NT2/D1 (cell line): ENCODE measurements around the gene SMDT1.
"Not testable (repeated sequence)": the region's sequence is repeated elsewhere in the genome, so short reads cannot be mapped to it uniquely, and the experiment has no call there.

Experiments used
- DNase-seq: peaks from one replicate; pipeline ENCODE4 v3.0.0-alpha.2; 2011; ENCODE audit warnings: low read depth, low spot score
- H3K27me3 ChIP-seq: 2 replicates; pipeline ENCODE4 v1.6.0; 2011; ENCODE audit warnings: mild to moderate bottlenecking; ENCODE audit not compliant: insufficient read length, insufficient read depth
- H3K36me3 ChIP-seq: 2 replicates; pipeline ENCODE4 v1.6.1; 2011; ENCODE audit warnings: mild to moderate bottlenecking, low read length, mixed read lengths; ENCODE audit not compliant: insufficient read depth, insufficient read length
- H3K4me1 ChIP-seq: 2 replicates; pipeline ENCODE4 v1.5.1; 2011; ENCODE audit not compliant: insufficient read depth, insufficient read length
- H3K4me3 ChIP-seq: 2 replicates; pipeline ENCODE4 v1.5.1; 2011; ENCODE audit warnings: low read depth; ENCODE audit not compliant: insufficient read length
- H3K9ac ChIP-seq: 2 replicates; pipeline ENCODE4 v1.6.0; 2011; ENCODE audit warnings: low read depth; ENCODE audit not compliant: insufficient read length
- H3K9me3 ChIP-seq: 2 replicates; pipeline ENCODE4 v1.5.1; 2011; ENCODE audit warnings: mild to moderate bottlenecking, low read length; ENCODE audit not compliant: insufficient read depth
- SUZ12 ChIP-seq: IDR thresholded peaks from 2 replicates; pipeline ENCODE4 v1.6.1; 2011; ENCODE audit not compliant: insufficient read length, insufficient read depth; ENCODE audit errors: extremely low read depth
- YY1 ChIP-seq: IDR thresholded peaks from 2 replicates; pipeline ENCODE4 v1.6.1; 2011; ENCODE audit not compliant: insufficient read length, insufficient read depth
- ZNF274 ChIP-seq: IDR thresholded peaks from 2 replicates; pipeline ENCODE4 v1.6.1; 2011; ENCODE audit warnings: mild to moderate bottlenecking, low read depth, low read length

SMDT1 gene

GRCh38 chr22:42090596-42091454, 11.3 kb downstream of the SMDT1 start, which contains the start of gene NDUFA6:
NDUFA6 (minus strand) TSS chr22:42090772; CDS start chr22:42090744, 28 bp downstream.
- Histone ChIP-seq H3K4me1 (no peaks in the 10 kb centered on the region), H3K9me3 (0 out of 2 replicates have a peak, but pooled peaks cover 11% of the 10 kb centered on the region), H3K27me3 (no peaks in the 10 kb centered on the region), H3K36me3 (peaks cover 22% of the 10 kb centered on the region), H3K4me3 (peak within 1 kb of the TSS; percentile 89), H3K9ac (peak within 1 kb of the TSS; percentile 92)
- DNase-seq: peak; percentile 95
- no peak for TF ChIP-seq SUZ12
- no peak for TF ChIP-seq ZNF274
- TF ChIP-seq YY1: peak; percentile 70

GRCh38 chr22:42091455-42091782, 11.9 kb downstream of the SMDT1 start:
- H3K27me3 ChIP-seq: no peaks in the 10 kb centered on the region
- no peak for DNase-seq
- H3K4me3 ChIP-seq: peak overlapping the region; percentile 89
- H3K9me3 ChIP-seq: 0 out of 2 replicates have a peak, but pooled peaks cover 11% of the 10 kb centered on the region
- TF ChIP-seq SUZ12 (no peak), ZNF274 (no peak), YY1 (no peak)
- peaks cover 16% of the 10 kb centered on the region for H3K36me3 ChIP-seq
- H3K4me1 ChIP-seq: no peaks in the 10 kb centered on the region
- peak overlapping the region; percentile 84 for H3K9ac ChIP-seq

- DNase-seq: no peak
- Histone ChIP-seq H3K27me3 (no peaks in the 10 kb centered on the region), H3K9ac (no peak overlapping the region), H3K9me3 (peaks cover 44% of the 10 kb centered on the region), H3K4me3 (no peak overlapping the region), H3K4me1 (no peaks in the 10 kb centered on the region), H3K36me3 (no peaks in the 10 kb centered on the region)
- TF ChIP-seq YY1: no peak
These were observed 21.7 kb downstream of the SMDT1 start for GRCh38 chr22:42101199-42101598.

GRCh38 chr22:42104332-42104860, 24.9 kb downstream of the SMDT1 start:
- not testable (repeated sequence) for H3K36me3 ChIP-seq
- peaks cover 45% of the 10 kb centered on the region for H3K9me3 ChIP-seq

GRCh38 chr22:42108848-42109247, 29.3 kb downstream of the SMDT1 start:
- no peak for DNase-seq
- no peaks in the 10 kb centered on the region for H3K4me1 ChIP-seq
- H3K27me3 ChIP-seq: no peaks in the 10 kb centered on the region
- no peak overlapping the region for H3K9ac ChIP-seq
- H3K4me3 ChIP-seq: no peak overlapping the region
- H3K9me3 ChIP-seq: peaks cover 27% of the 10 kb centered on the region; the same call in 1 of the 2 replicates
- H3K36me3 ChIP-seq: no peaks in the 10 kb centered on the region
- TF ChIP-seq YY1 (no peak), ZNF274 (no peak), SUZ12 (no peak)

More at GRCh38 chr22:42104332-42104860, 24.9 kb downstream of the SMDT1 start:
- DNase-seq, H3K4me3 ChIP-seq, H3K4me1 ChIP-seq, H3K9ac ChIP-seq, H3K27me3 ChIP-seq: not testable (repeated sequence)

- H3K4me1 ChIP-seq: no peaks in the 10 kb centered on the region
- TF ChIP-seq SUZ12 (no peak), ZNF274 (no peak), YY1 (no peak)
- no peaks in the 10 kb centered on the region for H3K27me3 ChIP-seq
- no peak for DNase-seq
- no peak overlapping the region for H3K9ac ChIP-seq
- H3K9me3 ChIP-seq: peaks cover 32% of the 10 kb centered on the region
- no peak overlapping the region for H3K4me3 ChIP-seq
- H3K36me3 ChIP-seq: no peaks in the 10 kb centered on the region
These were observed 32.3 kb downstream of the SMDT1 start for GRCh38 chr22:42111798-42112197.

GRCh38 chr22:42112793-42113192, 33.3 kb downstream of the SMDT1 start:
- not testable (repeated sequence) for H3K27me3 ChIP-seq, H3K36me3 ChIP-seq, H3K4me1 ChIP-seq, DNase-seq, H3K4me3 ChIP-seq, H3K9ac ChIP-seq
- peaks cover 37% of the 10 kb centered on the region for H3K9me3 ChIP-seq

- TF ChIP-seq YY1: no peak
- TF ChIP-seq SUZ12: no peak
- no peak for TF ChIP-seq ZNF274
- H3K9me3 ChIP-seq: peaks cover 37% of the 10 kb centered on the region
- DNase-seq: no peak
These were observed 35.2 kb downstream of the SMDT1 start for GRCh38 chr22:42114721-42115120.

GRCh38 chr22:42115420-42115830, 35.9 kb downstream of the SMDT1 start:
- not testable (repeated sequence) for DNase-seq, H3K9ac ChIP-seq, H3K27me3 ChIP-seq, H3K4me3 ChIP-seq, H3K4me1 ChIP-seq, H3K36me3 ChIP-seq
- peaks cover 37% of the 10 kb centered on the region for H3K9me3 ChIP-seq

More at GRCh38 chr22:42114721-42115120, 35.2 kb downstream of the SMDT1 start:
- Histone ChIP-seq H3K9ac (no peak overlapping the region), H3K4me1 (no peaks in the 10 kb centered on the region), H3K4me3 (no peak overlapping the region), H3K36me3 (no peaks in the 10 kb centered on the region), H3K27me3 (no peaks in the 10 kb centered on the region)
